Hepatocyte (in vitro differentiated cells): ENCODE data around the gene CCDC83.

ENCODE experiments used
- EZH2 ChIP-seq: fragments of 200-600 bp; sonication (generic); IDR thresholded peaks from 2 replicates; pipeline ENCODE4 v1.6.1; 2016; ENCODE audit warnings: antibody characterized with exemption, mild to moderate bottlenecking, borderline replicate concordance
- EZH2phosphoT487 ChIP-seq: fragments of 200-600 bp; sonication (generic); IDR thresholded peaks from one replicate; pipeline ENCODE4 v1.6.1; 2018; ENCODE audit warnings: antibody characterized with exemption, mild to moderate bottlenecking, low read depth, moderate library complexity; ENCODE audit not compliant: unreplicated experiment, severe bottlenecking
- TF ChIP-seq, protein P1 (sequence below): fragments of 200-600 bp; sonication (generic); IDR thresholded peaks from 2 replicates; pipeline ENCODE4 v1.5.1; 2016; ENCODE audit warnings: antibody characterized with exemption, mild to moderate bottlenecking; ENCODE audit not compliant: poor library complexity

DNA sequence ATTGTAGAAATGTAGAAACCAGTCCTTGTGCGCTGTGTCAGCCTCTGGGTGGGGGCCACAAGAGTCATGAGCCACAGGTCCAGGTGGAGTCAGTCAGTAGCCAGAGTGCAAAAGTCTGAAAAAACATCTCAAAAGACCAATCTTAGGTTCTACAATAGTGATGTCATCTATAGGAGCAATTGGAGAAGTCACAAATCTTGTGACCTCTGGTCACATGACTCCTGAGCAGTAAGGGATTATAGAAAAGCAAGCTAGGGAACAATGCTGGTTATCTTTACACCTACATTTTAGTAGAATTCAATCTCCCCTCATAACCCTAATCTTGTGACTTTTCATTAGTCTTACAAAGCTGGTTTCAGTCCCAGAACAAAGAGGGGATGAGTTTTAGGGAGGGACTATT is 82.7 kb downstream of the CCDC83 start:
- TF ChIP-seq, protein P1, sequence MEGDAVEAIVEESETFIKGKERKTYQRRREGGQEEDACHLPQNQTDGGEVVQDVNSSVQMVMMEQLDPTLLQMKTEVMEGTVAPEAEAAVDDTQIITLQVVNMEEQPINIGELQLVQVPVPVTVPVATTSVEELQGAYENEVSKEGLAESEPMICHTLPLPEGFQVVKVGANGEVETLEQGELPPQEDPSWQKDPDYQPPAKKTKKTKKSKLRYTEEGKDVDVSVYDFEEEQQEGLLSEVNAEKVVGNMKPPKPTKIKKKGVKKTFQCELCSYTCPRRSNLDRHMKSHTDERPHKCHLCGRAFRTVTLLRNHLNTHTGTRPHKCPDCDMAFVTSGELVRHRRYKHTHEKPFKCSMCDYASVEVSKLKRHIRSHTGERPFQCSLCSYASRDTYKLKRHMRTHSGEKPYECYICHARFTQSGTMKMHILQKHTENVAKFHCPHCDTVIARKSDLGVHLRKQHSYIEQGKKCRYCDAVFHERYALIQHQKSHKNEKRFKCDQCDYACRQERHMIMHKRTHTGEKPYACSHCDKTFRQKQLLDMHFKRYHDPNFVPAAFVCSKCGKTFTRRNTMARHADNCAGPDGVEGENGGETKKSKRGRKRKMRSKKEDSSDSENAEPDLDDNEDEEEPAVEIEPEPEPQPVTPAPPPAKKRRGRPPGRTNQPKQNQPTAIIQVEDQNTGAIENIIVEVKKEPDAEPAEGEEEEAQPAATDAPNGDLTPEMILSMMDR: no peak
- no peak for TF ChIP-seq EZH2
- TF ChIP-seq EZH2phosphoT487: no peak
